Activated CD4-positive, alpha-beta T cell treated with anti-CD3 and anti-CD28 coated beads, Interleukin-2, amount 50 U/mL, for 4 hours (primary cell): ENCODE results near the gene GGT7.
"Not testable (repeated sequence)": the region's sequence is repeated elsewhere in the genome, so short reads cannot be mapped to it uniquely, and the experiment has no call there.

ENCODE experiments used
- DNase-seq, 2 experiments: peaks; one replicate each; pipeline ENCODE4 v3.0.0-alpha.2; 2020

Gene GGT7

DNA sequence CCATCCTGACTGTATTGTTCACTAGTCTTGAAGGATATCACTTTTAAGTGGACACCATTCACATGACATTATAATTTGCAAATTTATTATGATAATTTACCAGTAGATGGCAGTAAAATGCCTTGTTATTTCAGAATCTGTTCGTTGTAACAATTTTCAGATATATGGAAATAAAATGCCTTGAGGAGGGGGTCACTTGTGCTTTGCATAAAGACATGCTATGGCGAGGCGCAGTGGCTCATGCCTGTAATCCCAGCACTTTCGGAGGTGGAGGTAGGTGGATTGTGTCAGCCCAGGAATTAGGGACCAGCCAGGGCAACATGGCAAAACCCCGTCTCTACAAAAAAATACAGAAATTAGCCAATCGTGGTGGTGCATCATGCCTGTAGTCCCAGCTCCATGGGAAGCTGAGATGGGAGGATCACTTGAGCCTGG is 38.2 kb downstream of the GGT7 start:
- no peak for DNase-seq

DNA sequence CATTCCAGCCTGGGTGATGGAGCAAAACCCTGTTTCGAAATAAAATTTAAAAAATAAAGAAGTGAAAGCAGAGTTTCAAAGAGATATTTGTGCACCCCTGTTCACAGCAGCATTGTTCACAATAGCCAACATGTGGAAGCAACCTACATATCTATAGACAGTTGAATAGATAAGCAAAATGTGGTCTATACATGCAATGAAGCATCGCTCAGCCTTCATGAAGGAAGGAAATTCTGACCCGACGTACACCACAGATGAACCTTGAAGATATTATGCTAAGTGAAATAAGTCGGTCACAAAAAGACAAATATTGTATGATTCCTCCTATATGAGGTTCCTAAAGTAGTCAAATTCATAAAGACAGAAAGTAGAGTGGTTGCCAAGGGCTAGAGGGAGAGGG is 40.7 kb downstream of the GGT7 start:
- no peak for DNase-seq

DNA sequence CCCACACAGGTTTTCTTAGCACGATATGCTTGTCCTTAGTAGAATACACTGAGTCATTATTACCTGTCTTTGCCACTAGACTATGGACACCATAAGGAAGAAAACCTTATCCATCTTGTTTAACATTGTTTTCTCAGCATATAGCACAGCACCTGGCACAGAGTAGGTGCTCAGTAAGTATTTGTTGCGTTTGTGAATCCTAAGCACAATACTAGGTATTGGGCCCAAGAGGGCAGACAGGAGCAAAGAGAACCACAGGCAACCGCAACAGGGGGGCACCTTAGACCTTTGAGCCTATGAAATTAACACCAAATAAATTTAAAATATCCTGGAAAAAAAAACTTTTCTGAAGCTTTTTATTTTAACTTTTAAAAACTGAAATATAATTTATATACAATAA is 43.5 kb downstream of the GGT7 start:
- DNase-seq: no peak

- DNase-seq: peak; percentile 87 to 88
Observed at GRCh38 chr20:34825530-34826362, 46.9 kb downstream of the GGT7 start, which contains the start of gene NCOA6. Gene NCOA6 (minus strand): TSS chr20:34825651. CDS start chr20:34782355, 43,296 bp downstream.

- DNase-seq: peak; percentile 54 to 59
Observed at GRCh38 chr20:34824806-34825529, 47.7 kb downstream of the GGT7 start.

- peak; percentile 78 to 82 for DNase-seq
Observed at GRCh38 chr20:34824452-34824805, 48.2 kb downstream of the GGT7 start.

DNA sequence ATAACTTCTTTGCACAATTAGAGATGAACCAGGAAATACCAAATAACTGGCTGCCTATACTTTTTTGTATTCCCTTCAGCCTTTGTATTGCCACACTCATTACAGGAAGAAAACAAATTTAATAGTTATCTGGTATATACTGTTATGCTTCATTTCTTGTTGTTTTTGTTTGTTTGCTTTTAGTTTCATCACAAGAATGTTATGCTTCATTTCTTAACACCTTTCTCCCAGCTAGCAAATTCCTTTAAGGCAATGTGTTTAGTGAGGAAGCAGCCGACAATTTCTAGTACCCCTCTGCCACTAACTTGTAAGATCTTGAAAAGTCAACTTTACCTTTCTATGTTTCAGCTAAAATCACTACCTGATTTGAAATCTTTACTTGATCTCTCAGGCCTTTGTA is 48.6 kb downstream of the GGT7 start:
- DNase-seq: no peak

GRCh38 chr20:34820805-34821578 is 51.7 kb downstream of the GGT7 start:
- DNase-seq: no peak

GRCh38 chr20:34817801-34818200 is 54.9 kb downstream of the GGT7 start:
- DNase-seq: no peak

DNA sequence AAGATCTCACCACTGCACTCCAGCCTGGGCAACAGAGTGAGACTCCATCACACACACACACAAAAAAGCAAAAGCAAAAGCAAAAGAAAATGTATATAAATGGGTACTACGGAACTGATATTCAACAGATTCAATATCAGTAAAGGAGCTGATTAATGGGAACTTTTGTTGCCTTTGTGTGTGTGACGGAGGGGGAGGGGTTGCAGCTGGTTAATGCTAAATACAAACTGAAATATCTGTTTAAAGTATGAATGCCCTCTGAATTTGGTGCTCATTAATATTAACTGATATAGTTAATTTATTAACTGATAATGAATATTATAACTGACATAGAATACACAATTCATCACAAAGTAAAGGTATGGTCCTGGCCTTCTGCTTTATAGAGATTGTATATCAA is 55.6 kb downstream of the GGT7 start:
- no peak for DNase-seq

- DNase-seq: no peak
Observed at GRCh38 chr20:34815636-34816035, 57.0 kb downstream of the GGT7 start.

DNA sequence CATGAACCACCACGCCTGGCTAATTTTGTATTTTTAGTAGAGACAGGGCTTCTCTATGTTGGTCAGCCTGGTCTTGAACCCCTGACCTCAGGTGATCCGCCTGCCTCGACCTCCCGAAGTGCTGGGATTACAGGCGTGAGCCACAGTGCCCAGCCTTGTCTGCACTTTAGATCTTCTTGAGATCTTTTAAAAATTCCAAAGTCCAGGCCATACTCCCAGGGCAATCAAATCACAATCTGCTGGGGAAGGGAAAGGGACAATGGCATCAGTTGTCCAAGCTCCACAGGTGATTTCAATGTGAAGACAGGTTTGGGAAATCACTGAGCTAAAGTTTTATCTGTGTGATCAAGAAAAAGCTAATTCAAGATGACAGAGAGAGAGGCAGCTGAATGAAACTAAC is 64.1 kb downstream of the GGT7 start:
- no peak for DNase-seq

DNA sequence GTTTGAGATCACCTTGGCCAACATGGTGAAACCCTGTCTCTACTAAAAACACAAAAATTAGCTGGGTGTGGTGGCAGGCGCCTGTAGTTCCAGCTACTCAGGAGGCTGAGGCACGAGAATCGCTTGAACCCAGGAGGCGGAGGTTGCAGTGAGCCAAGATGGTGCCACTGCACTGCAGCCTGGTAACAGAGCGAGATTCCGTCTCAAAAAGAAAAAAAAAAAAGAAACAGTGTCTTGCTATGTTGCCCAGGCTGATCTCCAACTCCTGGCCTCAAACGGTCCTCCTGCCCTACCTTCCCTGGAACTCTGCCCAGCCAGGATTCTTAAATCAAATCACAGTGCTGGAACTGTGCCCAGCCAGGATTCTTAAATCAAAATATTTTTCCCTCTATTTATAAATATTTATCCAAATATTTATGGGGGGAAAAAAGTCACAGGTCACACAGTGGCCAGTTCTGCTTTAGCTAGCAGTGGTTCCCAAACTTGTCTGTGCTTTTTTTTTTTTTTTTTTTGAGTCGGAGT is 64.7 kb downstream of the GGT7 start:
- DNase-seq: not testable (repeated sequence)

DNA sequence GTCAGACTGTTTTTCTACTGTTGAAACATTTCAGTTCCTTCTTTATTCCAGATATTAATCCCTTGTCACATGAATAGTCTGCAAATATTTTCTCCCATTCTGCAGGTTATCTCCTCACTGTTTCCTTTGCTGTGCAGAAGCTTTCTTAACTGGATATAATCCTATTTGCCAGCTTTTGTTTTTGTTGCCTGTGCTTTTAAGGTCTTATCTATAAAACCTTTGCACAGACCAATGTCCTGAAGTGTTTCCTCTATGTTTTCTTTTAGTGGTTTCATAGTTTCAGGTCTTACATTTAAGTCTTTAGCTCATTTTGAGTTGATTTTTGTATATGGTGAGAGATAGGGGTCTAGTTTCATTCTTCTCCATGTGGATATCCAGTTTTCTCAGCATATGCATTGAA is 66.4 kb downstream of the GGT7 start:
- no peak for DNase-seq

GRCh38 chr20:34798871-34799270 is 73.8 kb downstream of the GGT7 start:
- no peak for DNase-seq

GRCh38 chr20:34798328-34798727 is 74.3 kb downstream of the GGT7 start:
- no peak for DNase-seq

DNA sequence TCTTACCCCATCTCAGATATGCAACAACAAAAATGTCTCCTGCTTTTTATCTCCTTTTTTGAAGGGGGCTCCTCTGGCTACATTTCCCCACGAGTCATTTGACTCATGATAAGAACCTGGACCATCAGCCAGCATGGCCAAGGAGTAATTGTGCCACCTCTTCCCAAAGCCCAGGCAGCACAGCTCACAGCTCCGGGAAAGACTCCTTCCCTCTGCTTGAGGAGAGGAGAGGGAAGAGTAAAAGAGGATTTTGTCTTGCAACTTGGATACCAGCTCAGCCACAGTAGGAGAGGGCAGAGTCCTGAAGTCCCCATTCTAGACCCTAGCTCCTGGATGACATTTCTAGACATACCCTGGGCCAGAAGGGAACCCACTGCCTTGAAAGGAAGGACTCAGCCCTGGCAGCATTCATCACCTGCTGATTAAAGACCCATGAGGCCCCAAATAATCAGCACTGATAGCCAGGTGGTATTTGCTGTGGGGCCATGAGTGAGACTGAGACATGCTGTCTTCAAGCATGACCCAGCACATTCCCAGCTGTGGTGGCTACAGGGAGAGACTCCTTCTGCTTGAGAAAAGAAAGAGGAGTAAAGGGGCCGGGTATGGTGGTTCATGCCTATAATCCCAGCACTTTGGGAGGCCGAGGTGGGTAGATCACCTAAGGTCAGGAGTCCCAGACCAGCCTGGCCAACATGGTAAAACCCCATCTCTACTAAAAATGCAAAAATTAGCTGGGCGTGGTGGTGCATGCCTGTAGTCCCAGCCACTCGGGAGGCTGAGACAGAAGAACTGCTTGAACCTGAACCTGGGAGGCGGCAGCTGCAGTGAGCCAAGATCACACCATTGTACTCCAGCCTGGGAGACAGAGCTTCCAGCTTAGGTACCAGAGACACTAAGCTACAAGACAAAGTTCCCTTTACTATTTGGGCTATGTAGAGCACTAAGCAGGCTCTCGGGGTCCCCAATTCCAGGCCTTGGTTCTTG is 75.4 kb downstream of the GGT7 start:
- DNase-seq: no peak
